GM21619 (cell line): ENCODE results near the gene GDI1.

ENCODE experiments used
- ATAC-seq: cut with Tn5 transposase; IDR thresholded peaks from one replicate; pipeline ENCODE4 v1.9.1; 2021; ENCODE audit not compliant: unreplicated experiment

Gene GDI1

GRCh38 chrX:154408659-154409221 is 28.2 kb upstream of the GDI1 start:
- peak; percentile 5 for ATAC-seq

- ATAC-seq, result peak; percentile 41
Measured at GRCh38 chrX:154409222-154409871, 27.6 kb upstream of the GDI1 start, which contains the start of gene DNASE1L1. Gene DNASE1L1 (minus strand): TSS chrX:154409254. CDS start chrX:154405568, 3,686 bp downstream.

GRCh38 chrX:154411981-154412340 is 25.0 kb upstream of the GDI1 start:
- ATAC-seq, result peak; percentile 58

- ATAC-seq, result no peak
Measured at GRCh38 chrX:154412468-154412867, 24.5 kb upstream of the GDI1 start.

- no peak for ATAC-seq
Measured at GRCh38 chrX:154413142-154413541, 23.8 kb upstream of the GDI1 start.

- no peak for ATAC-seq
Measured at GRCh38 chrX:154417157-154417556, 19.8 kb upstream of the GDI1 start.

GRCh38 chrX:154419189-154419588 is 17.8 kb upstream of the GDI1 start:
- no peak for ATAC-seq

- no peak for ATAC-seq
Measured at GRCh38 chrX:154419688-154420401, 17.1 kb upstream of the GDI1 start.

GRCh38 chrX:154420402-154420756 is 16.6 kb upstream of the GDI1 start:
- ATAC-seq, result no peak

GRCh38 chrX:154426916-154427770 is 9.8 kb upstream of the GDI1 start:
- ATAC-seq, result no peak

- peak; percentile 94 for ATAC-seq
Measured at GRCh38 chrX:154428176-154429171, 8.5 kb upstream of the GDI1 start, which contains the start of gene ATP6AP1. Gene ATP6AP1 (plus strand): TSS chrX:154428677. CDS start chrX:154428693, 16 bp downstream.

GRCh38 chrX:154429711-154430110 is 7.2 kb upstream of the GDI1 start:
- ATAC-seq, result no peak

GRCh38 chrX:154430479-154430878 is 6.5 kb upstream of the GDI1 start:
- ATAC-seq, result no peak

GRCh38 chrX:154430916-154431315 is 6.0 kb upstream of the GDI1 start:
- no peak for ATAC-seq

GRCh38 chrX:154431341-154431740 is 5.6 kb upstream of the GDI1 start:
- no peak for ATAC-seq

GRCh38 chrX:154432210-154432609 is 4.7 kb upstream of the GDI1 start:
- ATAC-seq, result no peak

GRCh38 chrX:154433605-154434004 is 3.3 kb upstream of the GDI1 start:
- ATAC-seq, result no peak

GRCh38 chrX:154434394-154435168 is 2.4 kb upstream of the GDI1 start:
- ATAC-seq, result no peak

- ATAC-seq, result no peak
Measured at GRCh38 chrX:154435171-154435733, 1.7 kb upstream of the GDI1 start.
